Tibial artery (tissue), 4 donors: ENCODE data around the gene GDF7.

Experiments used
- DNase-seq, 2 donors: peaks; one replicate each; pipeline ENCODE4 v3.0.0-alpha.2; 2019
- H3K27ac ChIP-seq, 2 donors: fragments of 200-600 bp; sonication (generic) in 1 of 2; 1 replicate in 1 of 2; 2 replicates in 1 of 2; pipeline ENCODE4 v1.5.1; 2018 to 2019; ENCODE audit warnings: mild to moderate bottlenecking in 1 of 2
- H3K27me3 ChIP-seq, 2 donors: fragments of 200-600 bp; sonication (generic) in 1 of 2; one replicate each; pipeline versions ENCODE4 v1.5.1 to v1.6.0; 2016 to 2019
- H3K36me3 ChIP-seq, 3 donors: fragments of 200-600 bp; sonication (generic) in 2 of 3; one replicate each; pipeline ENCODE4 v1.5.1; 2016 to 2019; ENCODE audit warnings: mild to moderate bottlenecking in 2 of 3
- H3K4me1 ChIP-seq, 4 donors: fragments of 200-600 bp; sonication (generic) in 2 of 4; 1 replicate in 3 of 4; 2 replicates in 1 of 4; pipeline ENCODE4 v1.5.1; 2016 to 2019
- H3K4me3 ChIP-seq, 2 donors: fragments of 200-600 bp; sonication (generic) in 1 of 2; 1 replicate in 1 of 2; 2 replicates in 1 of 2; pipeline ENCODE4 v1.5.1; 2018 to 2019; ENCODE audit warnings: mild to moderate bottlenecking in 2 of 2
- H3K9me3 ChIP-seq, 3 donors: fragments of 200-600 bp; sonication (generic) in 1 of 3; one replicate each; pipeline ENCODE4 v1.5.1; 2016 to 2019
- CTCF ChIP-seq, 2 experiments: fragments of 200-600 bp in 1 of 2; fragments of 450-650 bp in 1 of 2; IDR thresholded peaks; one replicate each; pipeline ENCODE4 v1.5.1; 2017 to 2019; ENCODE audit warnings: antibody characterized with exemption in 2 of 2, mild to moderate bottlenecking in 1 of 2, moderate library complexity in 1 of 2
- intact Hi-C: fragments of 100-400 bp; cut with DNase I; formaldehyde crosslinking; loops from one replicate; pipeline ENCODE4 v1.15.0; 2023; ENCODE audit warnings: low total_unique reads

Gene GDF7

GRCh38 chr2:20717641-20718040, 50.7 kb downstream of the GDF7 start:
- Histone ChIP-seq H3K36me3 (no peaks in the 10 kb centered on the region), H3K27me3 (no peaks in the 10 kb centered on the region), H3K4me3 (no peak overlapping the region), H3K9me3 (no peaks in the 10 kb centered on the region), H3K4me1 (peaks cover 0 to 7% (median 0%) of the 10 kb centered on the region in 4 donors), H3K27ac (no peak overlapping the region)
- no peak for DNase-seq
- intact Hi-C loops: no loop called here
- no peak for TF ChIP-seq CTCF (IDR thresholded peaks at IDR 0.05)

- H3K9me3 ChIP-seq: no peaks in the 10 kb centered on the region
- no peaks in the 10 kb centered on the region for H3K36me3 ChIP-seq
- peak overlapping the region in 1 of 2 donors; percentile 3 for H3K27ac ChIP-seq
- TF ChIP-seq CTCF (IDR thresholded peaks at IDR 0.05): peak; percentile 16 to 18
- peaks cover 0 to 43% (median 3%) of the 10 kb centered on the region in 4 donors for H3K4me1 ChIP-seq
- H3K27me3 ChIP-seq: no peaks in the 10 kb centered on the region
- DNase-seq: no peak
- H3K4me3 ChIP-seq: no peak overlapping the region
- intact Hi-C loops: no loop called here
Measured at GRCh38 chr2:20722592-20723240, 55.8 kb downstream of the GDF7 start.

- no peak for DNase-seq
- Histone ChIP-seq H3K36me3 (no peaks in the 10 kb centered on the region), H3K27me3 (no peaks in the 10 kb centered on the region), H3K27ac (peak overlapping the region; percentile 3 to 22), H3K4me1 (peaks cover 0 to 51% (median 9%) of the 10 kb centered on the region in 4 donors), H3K9me3 (no peaks in the 10 kb centered on the region), H3K4me3 (no peak overlapping the region)
- no peak for TF ChIP-seq CTCF (IDR thresholded peaks at IDR 0.05)
- intact Hi-C loops: no loop called here
Measured at GRCh38 chr2:20723543-20723942, 56.6 kb downstream of the GDF7 start.

GRCh38 chr2:20724500-20725053, 57.6 kb downstream of the GDF7 start:
- Histone ChIP-seq H3K27me3 (no peaks in the 10 kb centered on the region), H3K4me3 (no peak overlapping the region), H3K4me1 (peaks cover 0 to 56% (median 9%) of the 10 kb centered on the region in 4 donors), H3K9me3 (no peaks in the 10 kb centered on the region), H3K27ac (peak overlapping the region; percentile 15 to 22), H3K36me3 (no peaks in the 10 kb centered on the region)
- no peak for DNase-seq
- intact Hi-C loops: no loop called here
- TF ChIP-seq CTCF (IDR thresholded peaks at IDR 0.05): no peak

- no peaks in the 10 kb centered on the region for H3K27me3 ChIP-seq
- no peak for TF ChIP-seq CTCF (IDR thresholded peaks at IDR 0.05)
- intact Hi-C loops: no loop called here
- no peak overlapping the region for H3K4me3 ChIP-seq
- H3K36me3 ChIP-seq: no peaks in the 10 kb centered on the region
- no peaks in the 10 kb centered on the region for H3K9me3 ChIP-seq
- peaks cover 0 to 56% (median 9%) of the 10 kb centered on the region in 4 donors for H3K4me1 ChIP-seq
- DNase-seq: no peak
- H3K27ac ChIP-seq: no peak overlapping the region
Measured at GRCh38 chr2:20725782-20726181, 58.8 kb downstream of the GDF7 start.
